HEK293 (cell line): Measurements from ENCODE around the gene INSYN2B.

Source experiments
- CTCF ChIA-PET: fragments of 350-600 bp; formaldehyde crosslinking; extraction: SDS; loops from one replicate; lab custom pipeline; 2021; ENCODE audit warnings: antibody characterized with exemption; lab: Yijun Ruan, JAX
- POLR2A ChIA-PET: fragments of 300-600 bp; formaldehyde crosslinking; extraction: SDS; loops from one replicate; lab custom pipeline; 2020; ENCODE audit warnings: antibody characterized with exemption, inconsistent platforms; lab: Yijun Ruan, JAX
- H3K27ac ChIP-seq: fragments of 200-500 bp; sonication (Bioruptor generic); 2 replicates; pipeline ENCODE4 v1.5.1; 2014; ENCODE audit warnings: low read depth, low read length, control low read depth, inconsistent platforms; ENCODE audit errors: extremely low read depth
- H3K36me3 ChIP-seq, 2 experiments: fragments of 200-500 bp in 1 of 2; sonication (Bioruptor generic) in 1 of 2; 1 replicate in 1 of 2; 2 replicates in 1 of 2; pipeline ENCODE4 v1.5.1; 2014 to 2017; ENCODE audit warnings: inconsistent platforms in 2 of 2, low read length in 2 of 2; ENCODE audit not compliant: control insufficient read depth in 2 of 2, insufficient read depth in 1 of 2
- H3K4me1 ChIP-seq: fragments of 200-500 bp; sonication (Bioruptor generic); 2 replicates; pipeline ENCODE4 v1.5.1; 2014; ENCODE audit warnings: mild to moderate bottlenecking, low read length, inconsistent platforms; ENCODE audit not compliant: control insufficient read depth, insufficient read depth
- H3K4me3 ChIP-seq: 2 replicates; pipeline ENCODE4 v1.5.1; 2011; ENCODE audit warnings: low read depth, mild to moderate bottlenecking, control low read depth, low read length, moderate library complexity
- H3K9me3 ChIP-seq: fragments of 200-500 bp; sonication (Bioruptor generic); 2 replicates; pipeline ENCODE4 v1.5.1; 2014; ENCODE audit warnings: low read depth, low read length, inconsistent platforms; ENCODE audit not compliant: control insufficient read depth, insufficient read depth
- BCL11B ChIP-seq: fragments of 450-650 bp; formaldehyde crosslinking; IDR thresholded peaks from 2 replicates; pipeline ENCODE4 v1.5.1; 2016; ENCODE audit warnings: low read depth, missing biosample characterization, missing genetic modification characterization
- FEZF1 ChIP-seq: fragments of 450-650 bp; formaldehyde crosslinking; IDR thresholded peaks from 2 replicates; pipeline ENCODE4 v1.5.1; 2016; ENCODE audit warnings: missing biosample characterization, missing genetic modification characterization
- GLIS1 ChIP-seq: fragments of 450-650 bp; formaldehyde crosslinking; IDR thresholded peaks from 2 replicates; pipeline ENCODE4 v1.5.1; 2016; ENCODE audit warnings: missing biosample characterization, missing genetic modification characterization
- HOXC10 ChIP-seq: sonication (generic); formaldehyde crosslinking; IDR thresholded peaks from 2 replicates; pipeline ENCODE4 v1.8.1; 2023; ENCODE audit warnings: mild to moderate bottlenecking, missing genetic modification reagents
- TCF7L2 ChIP-seq: IDR thresholded peaks from 2 replicates; pipeline ENCODE4 v1.6.1; 2011; ENCODE audit warnings: low read depth, mild to moderate bottlenecking, inconsistent platforms, low read length, moderate library complexity, borderline replicate concordance
- YY2 ChIP-seq: fragments of 450-650 bp; formaldehyde crosslinking; IDR thresholded peaks from 2 replicates; pipeline ENCODE4 v1.5.1; 2016; ENCODE audit warnings: missing biosample characterization, missing genetic modification characterization
- ZFHX2 ChIP-seq: fragments of 450-650 bp; formaldehyde crosslinking; conservative IDR thresholded peaks from 2 replicates; pipeline ENCODE4 v1.5.1; 2016; ENCODE audit warnings: missing biosample characterization, missing genetic modification characterization
- ZFP3 ChIP-seq: fragments of 450-650 bp; formaldehyde crosslinking; IDR thresholded peaks from 2 replicates; pipeline ENCODE4 v1.5.1; 2016; ENCODE audit warnings: low read depth, missing biosample characterization, missing genetic modification characterization
- ZNF112 ChIP-seq: fragments of 450-650 bp; formaldehyde crosslinking; IDR thresholded peaks from 2 replicates; pipeline ENCODE4 v1.5.0; 2017; ENCODE audit warnings: missing biosample characterization, missing genetic modification characterization
- ZNF140 ChIP-seq: fragments of 450-650 bp; formaldehyde crosslinking; IDR thresholded peaks from 2 replicates; pipeline ENCODE4 v1.5.1; 2016; ENCODE audit warnings: missing biosample characterization, missing genetic modification characterization
- ZNF155 ChIP-seq: fragments of 450-650 bp; formaldehyde crosslinking; IDR thresholded peaks from 2 replicates; pipeline ENCODE4 v1.5.1; 2016; ENCODE audit warnings: missing biosample characterization, missing genetic modification characterization
- ZNF239 ChIP-seq: fragments of 450-650 bp; formaldehyde crosslinking; IDR thresholded peaks from 2 replicates; pipeline ENCODE4 v1.5.1; 2016; ENCODE audit warnings: missing biosample characterization, missing genetic modification characterization
- ZNF248 ChIP-seq: fragments of 450-650 bp; formaldehyde crosslinking; IDR thresholded peaks from 2 replicates; pipeline ENCODE4 v1.5.1; 2017; ENCODE audit warnings: missing biosample characterization, missing genetic modification characterization
- ZNF311 ChIP-seq: fragments of 450-650 bp; formaldehyde crosslinking; IDR thresholded peaks from 2 replicates; pipeline ENCODE4 v1.5.1; 2017; ENCODE audit warnings: missing biosample characterization, missing genetic modification characterization, borderline replicate concordance
- ZNF354C ChIP-seq: fragments of 450-650 bp; formaldehyde crosslinking; IDR thresholded peaks from 2 replicates; pipeline ENCODE4 v1.5.1; 2016; ENCODE audit warnings: missing biosample characterization, missing genetic modification characterization, low read depth, borderline replicate concordance
- ZNF366 ChIP-seq: fragments of 450-650 bp; formaldehyde crosslinking; conservative IDR thresholded peaks from 2 replicates; pipeline ENCODE4 v1.5.1; 2016; ENCODE audit warnings: missing biosample characterization, missing genetic modification characterization
- ZNF426 ChIP-seq: fragments of 450-650 bp; formaldehyde crosslinking; IDR thresholded peaks from 2 replicates; pipeline ENCODE4 v1.5.1; 2017; ENCODE audit warnings: missing biosample characterization, missing genetic modification characterization, mild to moderate bottlenecking, inconsistent platforms, moderate library complexity
- ZNF530 ChIP-seq: fragments of 450-650 bp; formaldehyde crosslinking; IDR thresholded peaks from 2 replicates; pipeline ENCODE4 v1.5.1; 2016; ENCODE audit warnings: low read depth, missing biosample characterization, missing genetic modification characterization
- ZNF549 ChIP-seq: fragments of 450-650 bp; IDR thresholded peaks from 2 replicates; pipeline ENCODE4 v1.5.1; 2018; ENCODE audit warnings: missing biosample characterization, missing genetic modification characterization, mild to moderate bottlenecking, inconsistent platforms, moderate library complexity
- ZNF585B ChIP-seq: fragments of 450-650 bp; formaldehyde crosslinking; IDR thresholded peaks from 2 replicates; pipeline ENCODE4 v1.5.1; 2016; ENCODE audit warnings: missing biosample characterization, missing genetic modification characterization
- ZNF600 ChIP-seq: fragments of 450-650 bp; formaldehyde crosslinking; IDR thresholded peaks from 2 replicates; pipeline ENCODE4 v1.5.1; 2016; ENCODE audit warnings: missing biosample characterization, missing genetic modification characterization
- ZNF610 ChIP-seq: fragments of 450-650 bp; formaldehyde crosslinking; IDR thresholded peaks from 2 replicates; pipeline ENCODE4 v1.5.1; 2016; ENCODE audit warnings: missing biosample characterization, missing genetic modification characterization, borderline replicate concordance
- ZNF791 ChIP-seq: fragments of 450-650 bp; formaldehyde crosslinking; IDR thresholded peaks from 2 replicates; pipeline ENCODE4 v1.5.1; 2016; ENCODE audit warnings: missing biosample characterization, missing genetic modification characterization
- ZNF830 ChIP-seq: fragments of 450-650 bp; IDR thresholded peaks from 2 replicates; pipeline ENCODE4 v1.5.0; 2018; ENCODE audit warnings: missing biosample characterization, missing genetic modification characterization, low read depth, mild to moderate bottlenecking, moderate library complexity
- ZNF837 ChIP-seq: fragments of 450-650 bp; formaldehyde crosslinking; IDR thresholded peaks from 2 replicates; pipeline ENCODE4 v1.5.1; 2016; ENCODE audit warnings: missing biosample characterization, missing genetic modification characterization
- TF ChIP-seq, protein P1 (sequence below): fragments of 450-650 bp; formaldehyde crosslinking; IDR thresholded peaks from 2 replicates; pipeline ENCODE4 v1.5.1; 2016; ENCODE audit warnings: missing biosample characterization, missing genetic modification characterization
- TF ChIP-seq, protein P2 (sequence below): fragments of 450-650 bp; formaldehyde crosslinking; IDR thresholded peaks from 2 replicates; pipeline ENCODE4 v1.5.1; 2016; ENCODE audit warnings: missing biosample characterization, missing genetic modification characterization
- TF ChIP-seq, protein P3 (sequence below): fragments of 450-650 bp; formaldehyde crosslinking; IDR thresholded peaks from 2 replicates; pipeline ENCODE4 v1.5.1; 2016; ENCODE audit warnings: missing biosample characterization, missing genetic modification characterization
- TF ChIP-seq, protein P4 (sequence below): fragments of 450-650 bp; formaldehyde crosslinking; IDR thresholded peaks from 2 replicates; pipeline ENCODE4 v1.5.1; 2016; ENCODE audit warnings: missing biosample characterization, missing genetic modification characterization
- TF ChIP-seq, protein P5 (sequence below): fragments of 450-650 bp; formaldehyde crosslinking; IDR thresholded peaks from 2 replicates; pipeline ENCODE4 v1.5.1; 2017; ENCODE audit warnings: missing biosample characterization, missing genetic modification characterization

INSYN2B gene

DNA sequence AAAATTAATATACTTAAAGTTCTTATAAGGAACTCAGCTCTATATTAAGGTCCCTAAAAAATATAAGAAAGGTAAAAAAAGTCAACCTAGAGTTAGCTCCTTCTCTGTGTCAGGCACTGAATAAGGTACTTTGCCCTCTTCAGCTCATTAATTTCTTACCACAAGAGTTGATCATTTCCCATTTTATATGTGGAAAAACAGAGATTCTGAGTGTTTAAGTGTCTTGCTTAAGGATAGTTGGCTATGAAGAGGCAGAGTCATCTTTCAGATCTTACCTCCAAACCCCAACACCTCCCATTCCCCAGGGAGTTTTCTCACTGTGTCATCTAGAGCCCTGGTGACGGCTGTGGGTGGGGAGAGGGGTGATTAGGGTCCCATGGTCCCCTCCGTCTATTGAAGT lies 40.6 kb downstream of the INSYN2B start:
- no peaks in the 10 kb centered on the region for H3K9me3 ChIP-seq
- H3K36me3 ChIP-seq: no peaks in the 10 kb centered on the region
- H3K4me1 ChIP-seq: no peaks in the 10 kb centered on the region
- ChIA-PET CTCF (interaction anchor here (0.9 kb wide), 1 partner anchor 131 kb away, joined by 4 read pairs; no protein-coding TSS in a partner anchor), POLR2A (no interaction called here)
- no peak overlapping the region for H3K27ac ChIP-seq
- H3K4me3 ChIP-seq: no peak overlapping the region
- TF ChIP-seq ZNF311 (tag by site-specific recombination): no peak
- TF ChIP-seq ZNF600 (tag by site-specific recombination): no peak
- no peak for TF ChIP-seq ZNF837 (tag by site-specific recombination)
- no peak for TF ChIP-seq ZNF610 (tag by site-specific recombination)
- TF ChIP-seq, protein P1, sequence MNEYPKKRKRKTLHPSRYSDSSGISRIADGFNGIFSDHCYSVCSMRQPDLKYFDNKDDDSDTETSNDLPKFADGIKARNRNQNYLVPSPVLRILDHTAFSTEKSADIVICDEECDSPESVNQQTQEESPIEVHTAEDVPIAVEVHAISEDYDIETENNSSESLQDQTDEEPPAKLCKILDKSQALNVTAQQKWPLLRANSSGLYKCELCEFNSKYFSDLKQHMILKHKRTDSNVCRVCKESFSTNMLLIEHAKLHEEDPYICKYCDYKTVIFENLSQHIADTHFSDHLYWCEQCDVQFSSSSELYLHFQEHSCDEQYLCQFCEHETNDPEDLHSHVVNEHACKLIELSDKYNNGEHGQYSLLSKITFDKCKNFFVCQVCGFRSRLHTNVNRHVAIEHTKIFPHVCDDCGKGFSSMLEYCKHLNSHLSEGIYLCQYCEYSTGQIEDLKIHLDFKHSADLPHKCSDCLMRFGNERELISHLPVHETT: no peak
- no peak for TF ChIP-seq BCL11B (tag by site-specific recombination)
- no peak for TF ChIP-seq ZNF239
- no peak for TF ChIP-seq HOXC10
- TF ChIP-seq, protein P2, sequence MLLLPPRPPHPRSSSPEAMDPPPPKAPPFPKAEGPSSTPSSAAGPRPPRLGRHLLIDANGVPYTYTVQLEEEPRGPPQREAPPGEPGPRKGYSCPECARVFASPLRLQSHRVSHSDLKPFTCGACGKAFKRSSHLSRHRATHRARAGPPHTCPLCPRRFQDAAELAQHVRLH (tag by site-specific recombination): no peak
- TF ChIP-seq ZNF248 (tag by site-specific recombination): no peak
- TF ChIP-seq TCF7L2: no peak
- TF ChIP-seq ZNF112 (tag by site-specific recombination): no peak
- no peak for TF ChIP-seq GLIS1 (tag by site-specific recombination)
- no peak for TF ChIP-seq ZFP3
- no peak for TF ChIP-seq ZNF426 (tag by site-specific recombination)
- no peak for TF ChIP-seq FEZF1
- no peak for TF ChIP-seq ZNF530
- no peak for TF ChIP-seq ZNF549
- no peak for TF ChIP-seq ZNF140 (tag by site-specific recombination)
- no peak for TF ChIP-seq ZNF585B (tag by site-specific recombination)

DNA sequence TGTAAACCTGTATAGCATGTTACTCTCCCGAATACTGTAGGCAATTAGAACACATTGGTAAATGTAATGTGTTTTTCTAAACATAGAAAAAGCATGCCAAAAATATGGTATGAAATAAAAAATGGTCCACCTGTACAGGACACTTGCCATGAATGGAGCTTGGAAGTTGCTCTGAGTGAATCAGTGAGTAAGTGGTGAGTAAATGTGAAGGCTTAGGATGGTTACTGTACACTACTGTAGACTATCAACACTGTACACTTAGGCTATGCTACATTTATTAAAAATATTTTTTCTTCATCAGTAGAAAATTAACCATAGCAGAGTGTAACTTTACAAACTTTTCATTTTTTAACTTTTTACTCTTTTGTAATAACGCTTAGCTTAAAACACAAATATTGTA lies 41.9 kb downstream of the INSYN2B start:
- no peaks in the 10 kb centered on the region for H3K36me3 ChIP-seq
- no peaks in the 10 kb centered on the region for H3K4me1 ChIP-seq
- no peak overlapping the region for H3K4me3 ChIP-seq
- POLR2A ChIA-PET: no interaction called here
- no peaks in the 10 kb centered on the region for H3K9me3 ChIP-seq
- TF ChIP-seq YY2 (tag by site-specific recombination): no peak
- TF ChIP-seq, protein P3, sequence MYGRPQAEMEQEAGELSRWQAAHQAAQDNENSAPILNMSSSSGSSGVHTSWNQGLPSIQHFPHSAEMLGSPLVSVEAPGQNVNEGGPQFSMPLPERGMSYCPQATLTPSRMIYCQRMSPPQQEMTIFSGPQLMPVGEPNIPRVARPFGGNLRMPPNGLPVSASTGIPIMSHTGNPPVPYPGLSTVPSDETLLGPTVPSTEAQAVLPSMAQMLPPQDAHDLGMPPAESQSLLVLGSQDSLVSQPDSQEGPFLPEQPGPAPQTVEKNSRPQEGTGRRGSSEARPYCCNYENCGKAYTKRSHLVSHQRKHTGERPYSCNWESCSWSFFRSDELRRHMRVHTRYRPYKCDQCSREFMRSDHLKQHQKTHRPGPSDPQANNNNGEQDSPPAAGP (tag by site-specific recombination): no peak
- TF ChIP-seq, all 188 proteins: peak for 0
- CTCF ChIA-PET: interaction anchor here (1.2 kb wide), 1 partner anchor 42 kb away, joined by 3 read pairs; the partner anchor contains the start of gene INSYN2B
- no peak overlapping the region for H3K27ac ChIP-seq

DNA sequence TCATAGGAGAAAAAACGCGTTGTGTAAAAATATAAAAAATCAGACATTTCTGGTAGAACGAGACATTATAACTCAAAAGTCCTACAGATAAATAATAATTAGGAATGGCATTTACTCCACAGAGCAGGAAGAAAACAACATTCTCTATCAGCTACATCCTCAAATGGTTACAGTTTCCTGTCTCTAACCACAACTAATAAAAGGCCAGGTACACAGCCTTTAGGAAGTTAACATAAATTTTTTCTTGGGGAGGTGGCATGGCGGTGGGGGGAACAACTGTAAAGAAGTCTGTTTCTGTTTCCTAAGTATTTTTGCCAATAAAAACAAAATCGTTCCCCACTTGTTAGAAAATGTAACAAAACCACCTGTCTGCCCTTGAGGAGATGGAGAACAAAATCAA lies 44.5 kb downstream of the INSYN2B start:
- Histone ChIP-seq H3K9me3 (no peaks in the 10 kb centered on the region), H3K4me3 (no peak overlapping the region), H3K4me1 (no peaks in the 10 kb centered on the region), H3K27ac (no peak overlapping the region), H3K36me3 (no peaks in the 10 kb centered on the region)
- ChIA-PET CTCF (no interaction called here), POLR2A (no interaction called here)
- TF ChIP-seq ZNF366 (tag by site-specific recombination) (no peak), ZNF155 (no peak), ZFHX2 (tag by site-specific recombination) (no peak), ZNF830 (no peak), ZNF354C (tag by site-specific recombination) (no peak), HOXC10 (no peak), ZNF791 (tag by site-specific recombination) (no peak)
- TF ChIP-seq, protein P4, sequence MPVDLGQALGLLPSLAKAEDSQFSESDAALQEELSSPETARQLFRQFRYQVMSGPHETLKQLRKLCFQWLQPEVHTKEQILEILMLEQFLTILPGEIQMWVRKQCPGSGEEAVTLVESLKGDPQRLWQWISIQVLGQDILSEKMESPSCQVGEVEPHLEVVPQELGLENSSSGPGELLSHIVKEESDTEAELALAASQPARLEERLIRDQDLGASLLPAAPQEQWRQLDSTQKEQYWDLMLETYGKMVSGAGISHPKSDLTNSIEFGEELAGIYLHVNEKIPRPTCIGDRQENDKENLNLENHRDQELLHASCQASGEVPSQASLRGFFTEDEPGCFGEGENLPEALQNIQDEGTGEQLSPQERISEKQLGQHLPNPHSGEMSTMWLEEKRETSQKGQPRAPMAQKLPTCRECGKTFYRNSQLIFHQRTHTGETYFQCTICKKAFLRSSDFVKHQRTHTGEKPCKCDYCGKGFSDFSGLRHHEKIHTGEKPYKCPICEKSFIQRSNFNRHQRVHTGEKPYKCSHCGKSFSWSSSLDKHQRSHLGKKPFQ: no peak
- TF ChIP-seq, protein P5, sequence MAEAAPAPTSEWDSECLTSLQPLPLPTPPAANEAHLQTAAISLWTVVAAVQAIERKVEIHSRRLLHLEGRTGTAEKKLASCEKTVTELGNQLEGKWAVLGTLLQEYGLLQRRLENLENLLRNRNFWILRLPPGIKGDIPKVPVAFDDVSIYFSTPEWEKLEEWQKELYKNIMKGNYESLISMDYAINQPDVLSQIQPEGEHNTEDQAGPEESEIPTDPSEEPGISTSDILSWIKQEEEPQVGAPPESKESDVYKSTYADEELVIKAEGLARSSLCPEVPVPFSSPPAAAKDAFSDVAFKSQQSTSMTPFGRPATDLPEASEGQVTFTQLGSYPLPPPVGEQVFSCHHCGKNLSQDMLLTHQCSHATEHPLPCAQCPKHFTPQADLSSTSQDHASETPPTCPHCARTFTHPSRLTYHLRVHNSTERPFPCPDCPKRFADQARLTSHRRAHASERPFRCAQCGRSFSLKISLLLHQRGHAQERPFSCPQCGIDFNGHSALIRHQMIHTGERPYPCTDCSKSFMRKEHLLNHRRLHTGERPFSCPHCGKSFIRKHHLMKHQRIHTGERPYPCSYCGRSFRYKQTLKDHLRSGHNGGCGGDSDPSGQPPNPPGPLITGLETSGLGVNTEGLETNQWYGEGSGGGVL (tag by site-specific recombination): no peak
